SK-N-SH treated with all-trans-retinoic acid at 6 μM for 48 hours (cell line): ENCODE data around the gene CDKN1B.

ENCODE experiments used
- ATAC-seq: fragments of 200-7000 bp; cut with Tn5 transposase; 3 replicates; pipeline ENCODE4 v1.9.1; 2020; ENCODE audit warnings: mild to moderate bottlenecking, moderate library complexity
- ARNTL ChIP-seq: fragments of 450-650 bp; formaldehyde crosslinking; IDR thresholded peaks from 2 replicates; pipeline ENCODE4 v1.5.0; 2020; ENCODE audit warnings: low read depth, mild to moderate bottlenecking, moderate library complexity, borderline replicate concordance
- BACH2 ChIP-seq: fragments of 250-450 bp; sonication (Bioruptor Pico); IDR thresholded peaks from 2 replicates; pipeline ENCODE4 v1.9.0; 2021; ENCODE audit warnings: mild to moderate bottlenecking, borderline replicate concordance
- CSDC2 ChIP-seq: fragments of 250-450 bp; sonication (Bioruptor Pico); IDR thresholded peaks from 2 replicates; pipeline ENCODE4 v1.5.0; 2020; ENCODE audit warnings: mild to moderate bottlenecking, moderate library complexity
- ISL1 ChIP-seq: fragments of 250-450 bp; sonication (Bioruptor Pico); IDR thresholded peaks from 2 replicates; pipeline ENCODE4 v2.1.2; 2022; ENCODE audit warnings: mild to moderate bottlenecking, moderate library complexity
- OSR1 ChIP-seq: fragments of 250-450 bp; sonication (Bioruptor Pico); IDR thresholded peaks from 2 replicates; pipeline ENCODE4 v1.8.0; 2022; ENCODE audit warnings: moderate library complexity, mild to moderate bottlenecking, inconsistent platforms
- PPARA ChIP-seq: fragments of 250-450 bp; sonication (Bioruptor Pico); IDR thresholded peaks from 2 replicates; pipeline ENCODE4 v1.5.0; 2020; ENCODE audit warnings: mild to moderate bottlenecking, borderline replicate concordance
- RARB ChIP-seq: fragments of 250-450 bp; sonication (Bioruptor Pico); IDR thresholded peaks from 2 replicates; pipeline ENCODE4 v1.8.0; 2021; ENCODE audit warnings: mild to moderate bottlenecking, moderate library complexity
- SNAI2 ChIP-seq: fragments of 250-450 bp; sonication (Bioruptor Pico); IDR thresholded peaks from 2 replicates; pipeline ENCODE4 v1.5.0; 2020; ENCODE audit warnings: mild to moderate bottlenecking, moderate library complexity
- TCF4 ChIP-seq: fragments of 250-450 bp; sonication (Bioruptor Pico); IDR thresholded peaks from 2 replicates; pipeline ENCODE4 v1.8.0; 2021; ENCODE audit warnings: mild to moderate bottlenecking, moderate library complexity, borderline replicate concordance
- TOX ChIP-seq: fragments of 250-450 bp; sonication (Bioruptor Pico); IDR thresholded peaks from 2 replicates; pipeline ENCODE4 v1.8.0; 2021; ENCODE audit warnings: mild to moderate bottlenecking, moderate library complexity, borderline replicate concordance
- ZFP30 ChIP-seq: fragments of 450-650 bp; formaldehyde crosslinking; IDR thresholded peaks from 2 replicates; pipeline ENCODE4 v1.5.0; 2022; ENCODE audit warnings: mild to moderate bottlenecking, moderate library complexity
- ZNF565 ChIP-seq: fragments of 450-650 bp; formaldehyde crosslinking; conservative IDR thresholded peaks from 2 replicates; pipeline ENCODE4 v1.5.0; 2020; ENCODE audit warnings: low read depth, mild to moderate bottlenecking, moderate library complexity
- ZNF70 ChIP-seq: fragments of 450-650 bp; formaldehyde crosslinking; IDR thresholded peaks from 2 replicates; pipeline ENCODE4 v1.5.0; 2020; ENCODE audit warnings: mild to moderate bottlenecking, moderate library complexity
- ZNF8 ChIP-seq: fragments of 450-650 bp; formaldehyde crosslinking; IDR thresholded peaks from 2 replicates; pipeline ENCODE4 v1.5.0; 2020; ENCODE audit warnings: mild to moderate bottlenecking, moderate library complexity
- TF ChIP-seq, protein P1 (sequence below): fragments of 250-450 bp; sonication (Bioruptor Pico); IDR thresholded peaks from 2 replicates; pipeline ENCODE4 v1.8.0; 2021; ENCODE audit warnings: low read depth, mild to moderate bottlenecking, moderate library complexity, borderline replicate concordance
- TF ChIP-seq, protein P2 (sequence below): fragments of 250-450 bp; sonication (Bioruptor Pico); IDR thresholded peaks from 2 replicates; pipeline ENCODE4 v1.5.0; 2020; ENCODE audit warnings: mild to moderate bottlenecking, moderate library complexity
- TF ChIP-seq, protein P3 (sequence below): fragments of 250-450 bp; sonication (Bioruptor Pico); IDR thresholded peaks from 2 replicates; pipeline ENCODE4 v1.5.1; 2020; ENCODE audit warnings: low read depth, mild to moderate bottlenecking, moderate library complexity
- TF ChIP-seq, protein P4 (sequence below): fragments of 250-450 bp; sonication (Bioruptor Pico); IDR thresholded peaks from 2 replicates; pipeline ENCODE4 v1.8.0; 2020; ENCODE audit warnings: mild to moderate bottlenecking, moderate library complexity, borderline replicate concordance
- TF ChIP-seq, protein P5 (sequence below): fragments of 250-450 bp; sonication (Bioruptor Pico); IDR thresholded peaks from 2 replicates; pipeline ENCODE4 v1.5.1; 2021; ENCODE audit warnings: mild to moderate bottlenecking, moderate library complexity

Gene CDKN1B

DNA sequence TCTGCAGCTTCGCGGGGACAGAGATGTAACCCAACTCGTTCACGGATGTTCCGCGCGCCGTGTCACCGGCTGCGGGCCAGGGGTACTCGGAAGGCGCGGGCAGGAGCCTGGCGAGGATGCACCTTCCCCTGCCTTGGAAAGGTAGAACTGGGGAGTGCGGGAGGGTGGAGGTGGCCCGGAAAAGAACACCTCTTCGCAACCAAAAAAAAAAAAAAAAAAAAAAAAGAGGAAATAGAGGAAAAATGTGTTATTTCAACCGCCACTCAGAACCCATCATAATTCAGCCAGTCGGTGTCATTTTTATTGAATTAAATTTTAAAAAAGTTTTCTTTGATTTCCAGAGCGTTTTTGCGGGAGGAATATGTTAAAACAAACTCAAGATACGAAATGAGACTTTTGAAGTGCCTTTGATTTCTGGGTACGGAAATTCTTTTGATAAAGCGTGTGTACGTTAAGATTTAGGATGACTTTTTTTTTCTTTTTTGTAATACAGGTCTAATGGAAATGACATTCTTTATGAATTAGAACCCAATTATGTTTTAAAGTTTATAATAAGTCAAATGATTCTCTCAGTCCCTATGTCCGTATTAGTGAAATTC lies 8.9 kb downstream of the CDKN1B start (continued):
- TF ChIP-seq, protein P1, sequence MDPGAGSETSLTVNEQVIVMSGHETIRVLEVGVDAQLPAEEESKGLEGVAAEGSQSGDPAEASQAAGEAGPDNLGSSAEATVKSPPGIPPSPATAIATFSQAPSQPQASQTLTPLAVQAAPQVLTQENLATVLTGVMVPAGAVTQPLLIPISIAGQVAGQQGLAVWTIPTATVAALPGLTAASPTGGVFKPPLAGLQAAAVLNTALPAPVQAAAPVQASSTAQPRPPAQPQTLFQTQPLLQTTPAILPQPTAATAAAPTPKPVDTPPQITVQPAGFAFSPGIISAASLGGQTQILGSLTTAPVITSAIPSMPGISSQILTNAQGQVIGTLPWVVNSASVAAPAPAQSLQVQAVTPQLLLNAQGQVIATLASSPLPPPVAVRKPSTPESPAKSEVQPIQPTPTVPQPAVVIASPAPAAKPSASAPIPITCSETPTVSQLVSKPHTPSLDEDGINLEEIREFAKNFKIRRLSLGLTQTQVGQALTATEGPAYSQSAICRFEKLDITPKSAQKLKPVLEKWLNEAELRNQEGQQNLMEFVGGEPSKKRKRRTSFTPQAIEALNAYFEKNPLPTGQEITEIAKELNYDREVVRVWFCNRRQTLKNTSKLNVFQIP (CRISPR knock-in tag), result no peak
- no peak for TF ChIP-seq ZNF70
- TF ChIP-seq SNAI2, result no peak

DNA sequence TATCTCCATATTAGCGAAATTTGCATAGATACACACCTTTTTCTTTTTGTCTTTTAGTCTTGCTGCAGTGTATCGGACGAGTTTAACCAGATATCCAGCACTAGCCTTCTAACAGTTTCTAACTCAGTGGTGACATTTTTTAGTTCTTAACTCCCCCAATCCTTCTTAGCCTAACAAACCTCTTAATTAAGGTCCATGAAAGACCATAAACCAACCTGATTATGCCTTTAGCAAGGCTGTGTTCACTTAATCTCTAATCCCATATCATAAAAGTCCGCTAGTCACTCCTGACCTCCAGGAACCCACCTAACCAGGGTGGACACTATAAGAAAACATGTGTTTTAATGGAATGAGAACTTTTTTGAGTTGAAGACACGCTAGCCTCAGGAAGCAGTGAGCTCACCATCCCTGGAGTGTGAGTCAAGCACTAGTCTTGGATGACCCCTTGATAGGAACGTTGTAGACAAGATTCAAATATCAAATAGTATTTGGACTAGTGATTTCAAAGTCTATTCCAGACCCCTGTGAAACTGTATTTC lies 9.5 kb downstream of the CDKN1B start:
- peak; percentile 44 for ATAC-seq
- no peak for TF ChIP-seq BACH2 (CRISPR knock-in tag)
- TF ChIP-seq OSR1 (CRISPR knock-in tag), result no peak
- TF ChIP-seq, protein P1 (CRISPR knock-in tag), result no peak
- no peak for TF ChIP-seq ARNTL
- TF ChIP-seq ISL1 (CRISPR knock-in tag), result no peak
- TF ChIP-seq ZFP30 (CRISPR knock-in tag), result no peak
- TF ChIP-seq ZNF565, result no peak
- no peak for TF ChIP-seq SNAI2
- no peak for TF ChIP-seq TOX
- no peak for TF ChIP-seq TCF4 (CRISPR knock-in tag)
- TF ChIP-seq RARB, result no peak
- TF ChIP-seq, protein P2, sequence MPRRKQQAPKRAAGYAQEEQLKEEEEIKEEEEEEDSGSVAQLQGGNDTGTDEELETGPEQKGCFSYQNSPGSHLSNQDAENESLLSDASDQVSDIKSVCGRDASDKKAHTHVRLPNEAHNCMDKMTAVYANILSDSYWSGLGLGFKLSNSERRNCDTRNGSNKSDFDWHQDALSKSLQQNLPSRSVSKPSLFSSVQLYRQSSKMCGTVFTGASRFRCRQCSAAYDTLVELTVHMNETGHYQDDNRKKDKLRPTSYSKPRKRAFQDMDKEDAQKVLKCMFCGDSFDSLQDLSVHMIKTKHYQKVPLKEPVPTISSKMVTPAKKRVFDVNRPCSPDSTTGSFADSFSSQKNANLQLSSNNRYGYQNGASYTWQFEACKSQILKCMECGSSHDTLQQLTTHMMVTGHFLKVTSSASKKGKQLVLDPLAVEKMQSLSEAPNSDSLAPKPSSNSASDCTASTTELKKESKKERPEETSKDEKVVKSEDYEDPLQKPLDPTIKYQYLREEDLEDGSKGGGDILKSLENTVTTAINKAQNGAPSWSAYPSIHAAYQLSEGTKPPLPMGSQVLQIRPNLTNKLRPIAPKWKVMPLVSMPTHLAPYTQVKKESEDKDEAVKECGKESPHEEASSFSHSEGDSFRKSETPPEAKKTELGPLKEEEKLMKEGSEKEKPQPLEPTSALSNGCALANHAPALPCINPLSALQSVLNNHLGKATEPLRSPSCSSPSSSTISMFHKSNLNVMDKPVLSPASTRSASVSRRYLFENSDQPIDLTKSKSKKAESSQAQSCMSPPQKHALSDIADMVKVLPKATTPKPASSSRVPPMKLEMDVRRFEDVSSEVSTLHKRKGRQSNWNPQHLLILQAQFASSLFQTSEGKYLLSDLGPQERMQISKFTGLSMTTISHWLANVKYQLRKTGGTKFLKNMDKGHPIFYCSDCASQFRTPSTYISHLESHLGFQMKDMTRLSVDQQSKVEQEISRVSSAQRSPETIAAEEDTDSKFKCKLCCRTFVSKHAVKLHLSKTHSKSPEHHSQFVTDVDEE (CRISPR knock-in tag), result no peak
- TF ChIP-seq, protein P3, sequence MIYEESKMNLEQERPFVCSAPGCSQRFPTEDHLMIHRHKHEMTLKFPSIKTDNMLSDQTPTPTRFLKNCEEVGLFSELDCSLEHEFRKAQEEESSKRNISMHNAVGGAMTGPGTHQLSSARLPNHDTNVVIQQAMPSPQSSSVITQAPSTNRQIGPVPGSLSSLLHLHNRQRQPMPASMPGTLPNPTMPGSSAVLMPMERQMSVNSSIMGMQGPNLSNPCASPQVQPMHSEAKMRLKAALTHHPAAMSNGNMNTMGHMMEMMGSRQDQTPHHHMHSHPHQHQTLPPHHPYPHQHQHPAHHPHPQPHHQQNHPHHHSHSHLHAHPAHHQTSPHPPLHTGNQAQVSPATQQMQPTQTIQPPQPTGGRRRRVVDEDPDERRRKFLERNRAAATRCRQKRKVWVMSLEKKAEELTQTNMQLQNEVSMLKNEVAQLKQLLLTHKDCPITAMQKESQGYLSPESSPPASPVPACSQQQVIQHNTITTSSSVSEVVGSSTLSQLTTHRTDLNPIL, result no peak
- TF ChIP-seq, protein P4, sequence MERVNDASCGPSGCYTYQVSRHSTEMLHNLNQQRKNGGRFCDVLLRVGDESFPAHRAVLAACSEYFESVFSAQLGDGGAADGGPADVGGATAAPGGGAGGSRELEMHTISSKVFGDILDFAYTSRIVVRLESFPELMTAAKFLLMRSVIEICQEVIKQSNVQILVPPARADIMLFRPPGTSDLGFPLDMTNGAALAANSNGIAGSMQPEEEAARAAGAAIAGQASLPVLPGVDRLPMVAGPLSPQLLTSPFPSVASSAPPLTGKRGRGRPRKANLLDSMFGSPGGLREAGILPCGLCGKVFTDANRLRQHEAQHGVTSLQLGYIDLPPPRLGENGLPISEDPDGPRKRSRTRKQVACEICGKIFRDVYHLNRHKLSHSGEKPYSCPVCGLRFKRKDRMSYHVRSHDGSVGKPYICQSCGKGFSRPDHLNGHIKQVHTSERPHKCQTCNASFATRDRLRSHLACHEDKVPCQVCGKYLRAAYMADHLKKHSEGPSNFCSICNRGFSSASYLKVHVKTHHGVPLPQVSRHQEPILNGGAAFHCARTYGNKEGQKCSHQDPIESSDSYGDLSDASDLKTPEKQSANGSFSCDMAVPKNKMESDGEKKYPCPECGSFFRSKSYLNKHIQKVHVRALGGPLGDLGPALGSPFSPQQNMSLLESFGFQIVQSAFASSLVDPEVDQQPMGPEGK (CRISPR knock-in tag), result no peak
- TF ChIP-seq, protein P5, sequence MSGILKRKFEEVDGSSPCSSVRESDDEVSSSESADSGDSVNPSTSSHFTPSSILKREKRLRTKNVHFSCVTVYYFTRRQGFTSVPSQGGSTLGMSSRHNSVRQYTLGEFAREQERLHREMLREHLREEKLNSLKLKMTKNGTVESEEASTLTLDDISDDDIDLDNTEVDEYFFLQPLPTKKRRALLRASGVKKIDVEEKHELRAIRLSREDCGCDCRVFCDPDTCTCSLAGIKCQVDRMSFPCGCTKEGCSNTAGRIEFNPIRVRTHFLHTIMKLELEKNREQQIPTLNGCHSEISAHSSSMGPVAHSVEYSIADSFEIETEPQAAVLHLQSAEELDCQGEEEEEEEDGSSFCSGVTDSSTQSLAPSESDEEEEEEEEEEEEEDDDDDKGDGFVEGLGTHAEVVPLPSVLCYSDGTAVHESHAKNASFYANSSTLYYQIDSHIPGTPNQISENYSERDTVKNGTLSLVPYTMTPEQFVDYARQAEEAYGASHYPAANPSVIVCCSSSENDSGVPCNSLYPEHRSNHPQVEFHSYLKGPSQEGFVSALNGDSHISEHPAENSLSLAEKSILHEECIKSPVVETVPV (CRISPR knock-in tag), result no peak
- TF ChIP-seq, all 23 proteins: peak for 0

DNA sequence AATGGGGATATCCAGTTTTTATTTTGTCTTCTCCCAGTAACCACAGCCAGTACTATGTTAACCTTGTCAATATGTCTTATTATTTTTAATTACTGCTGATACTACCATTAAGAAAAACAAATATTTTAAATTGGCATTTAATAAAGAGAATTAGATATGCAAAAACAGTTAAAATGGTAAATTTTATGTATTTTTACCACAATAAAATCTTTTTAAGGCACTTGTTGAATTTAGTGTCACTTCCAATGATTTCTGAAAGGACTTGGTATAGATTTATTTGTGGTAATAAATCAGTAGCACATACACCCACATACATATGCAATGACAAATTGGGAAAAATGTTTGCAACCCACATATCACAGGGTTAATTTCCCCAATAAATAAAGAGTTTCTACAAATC lies 14.0 kb downstream of the CDKN1B start:
- ATAC-seq, result no peak
- TF ChIP-seq PPARA (CRISPR knock-in tag) (no peak), ARNTL (no peak), ZNF8 (CRISPR knock-in tag) (no peak), CSDC2 (CRISPR knock-in tag) (no peak)
- TF ChIP-seq, protein P5 (CRISPR knock-in tag), result no peak
- TF ChIP-seq, protein P2 (CRISPR knock-in tag), result no peak
- TF ChIP-seq, protein P1 (CRISPR knock-in tag), result no peak
